Left colon (tissue), 2 donors: ENCODE results near the gene CTSF. TPM values are rescaled to one million over a fixed set of nuclear protein-coding genes. Genes with fewer than 3 reads are reported as not detected.
A peak's percentile ranks its signal among the peaks of the same experiment; 100 is the strongest.
"Not testable (repeated sequence)": the region's sequence is repeated elsewhere in the genome, so short reads cannot be mapped to it uniquely, and the experiment has no call there.

Experiments
- ATAC-seq: fragments of 200-7000 bp; cut with Tn5 transposase; one replicate; pipeline ENCODE4 v1.9.1; 2020; ENCODE audit warnings: mild to moderate bottlenecking, moderate library complexity
- DNase-seq, 2 donors: peaks; one replicate each; pipeline ENCODE4 v3.0.0-alpha.2; 2020
- intact Hi-C, 2 donors: fragments of 100-400 bp; cut with DNase I in 1 of 2; cut with micrococcal nuclease in 1 of 2; formaldehyde crosslinking; loops; one replicate each; pipeline versions ENCODE4 v1.11.2 to v1.14.0; 2022; cut with DNase I, micrococcal nuclease
- long read RNA-seq: library from polyadenylated mRNA; unstranded; transcript quantifications from one replicate; pipeline ENCODE4 v2.0.0, GENCODE V29; 2021
- total RNA-seq, 2 donors: library from RNA; stranded (reverse); fragmentation: NEBNext Ultra II Directional; extraction: Animal tissue kit (Norgen Biotek cat#: 25700); gene quantifications; one replicate each; pipeline ENCODE4 v1.2.1, GENCODE V29; 2021
- donor health status: DM: no; HTN: no; CAD: no.
- donor health status: DM: yes; HTN: yes; CAD: no.

The CTSF gene
- 10 to 100 TPM in 1 of 2 donors, 1 to 10 TPM in 1; 5.6 to 20.4 TPM for total RNA-seq
- long read RNA-seq, transcript CTSF-201 (13 exons, 2,035 nt) = major isoform, 18 of 21 reads
- long read RNA-seq, partial matches to known transcripts = 2 of 21 reads
- long read RNA-seq, other reads (novel, unspliced or antisense) = 1 of 21 reads

GRCh38 chr11:66568124-66568916 lies at the start of gene CTSF:
TSS of gene CTSF (minus strand) at chr11:66568606. CDS start at chr11:66568486, 120 bp downstream.
- DNase-seq = peak; percentile 84 to 85
- peak; percentile 99 for ATAC-seq
- intact Hi-C loops = loop anchor here in 1 of 2 donors (10.0 kb wide), 1 partner anchor 116 kb away; no protein-coding TSS in a partner anchor

GRCh38 chr11:66617155-66617834 lies 48.9 kb upstream of the CTSF start:
- DNase-seq (peak in 1 of 2 donors; percentile 88), ATAC-seq (peak; percentile 64)
- intact Hi-C loops = no loop called here

- ATAC-seq = peak; percentile 89
- peak; percentile 98 to 100 for DNase-seq
- intact Hi-C loops = no loop called here
Observed at GRCh38 chr11:66616379-66617154, 48.2 kb upstream of the CTSF start, which contains the start of gene RBM14. TSS of gene RBM14 (plus strand) at chr11:66616630. CDS start at chr11:66616721, 91 bp downstream.

GRCh38 chr11:66614073-66614472 lies 45.7 kb upstream of the CTSF start:
- intact Hi-C loops = no loop called here
- no peak for DNase-seq

GRCh38 chr11:66612458-66612857 lies 44.1 kb upstream of the CTSF start:
- ATAC-seq (no peak), DNase-seq (no peak)
- intact Hi-C loops = no loop called here

More at GRCh38 chr11:66614073-66614472, 45.7 kb upstream of the CTSF start:
- no peak for ATAC-seq

GRCh38 chr11:66609721-66610617 lies 41.6 kb upstream of the CTSF start:
- ATAC-seq = no peak
- intact Hi-C loops = no loop called here
- DNase-seq = no peak

GRCh38 chr11:66607126-66607834 lies 38.9 kb upstream of the CTSF start:
- ATAC-seq (peak; percentile 93), DNase-seq (peak; percentile 75 to 87)
- intact Hi-C loops = no loop called here

GRCh38 chr11:66606608-66607007 lies 38.2 kb upstream of the CTSF start:
- intact Hi-C loops, DNase-seq, ATAC-seq: not testable (repeated sequence)

- ATAC-seq (no peak), DNase-seq (no peak)
- intact Hi-C loops = no loop called here
Observed at GRCh38 chr11:66604155-66604554, 35.7 kb upstream of the CTSF start.

GRCh38 chr11:66603072-66603471 lies 34.7 kb upstream of the CTSF start:
- DNase-seq (no peak), ATAC-seq (no peak)
- intact Hi-C loops = no loop called here

- intact Hi-C loops = no loop called here
- no peak for ATAC-seq
- no peak for DNase-seq
Observed at GRCh38 chr11:66600631-66601233, 32.3 kb upstream of the CTSF start.

- no peak for ATAC-seq
- intact Hi-C loops = no loop called here
- no peak for DNase-seq
Observed at GRCh38 chr11:66600219-66600618, 31.8 kb upstream of the CTSF start.

GRCh38 chr11:66598993-66599392 lies 30.6 kb upstream of the CTSF start:
- no peak for ATAC-seq
- no peak for DNase-seq
- intact Hi-C loops = no loop called here

GRCh38 chr11:66595245-66595904 lies 27.0 kb upstream of the CTSF start:
- ATAC-seq = no peak
- no peak for DNase-seq
- intact Hi-C loops = no loop called here

- DNase-seq = no peak
- intact Hi-C loops = no loop called here
- ATAC-seq = peak; percentile 2
Observed at GRCh38 chr11:66593650-66594049, 25.2 kb upstream of the CTSF start.

- DNase-seq (no peak), ATAC-seq (peak; percentile 20)
- intact Hi-C loops = no loop called here
Observed at GRCh38 chr11:66593303-66593635, 24.9 kb upstream of the CTSF start.
